Activated T-cell treated with anti-CD3 and anti-CD28 coated beads, Interleukin-2, amount 50 U/mL, for 1 hour (primary cell): ENCODE results near the gene NPPA.

ENCODE experiments used
- DNase-seq: peaks from one replicate; pipeline ENCODE4 v3.0.0-alpha.2; 2020

The NPPA gene

DNA sequence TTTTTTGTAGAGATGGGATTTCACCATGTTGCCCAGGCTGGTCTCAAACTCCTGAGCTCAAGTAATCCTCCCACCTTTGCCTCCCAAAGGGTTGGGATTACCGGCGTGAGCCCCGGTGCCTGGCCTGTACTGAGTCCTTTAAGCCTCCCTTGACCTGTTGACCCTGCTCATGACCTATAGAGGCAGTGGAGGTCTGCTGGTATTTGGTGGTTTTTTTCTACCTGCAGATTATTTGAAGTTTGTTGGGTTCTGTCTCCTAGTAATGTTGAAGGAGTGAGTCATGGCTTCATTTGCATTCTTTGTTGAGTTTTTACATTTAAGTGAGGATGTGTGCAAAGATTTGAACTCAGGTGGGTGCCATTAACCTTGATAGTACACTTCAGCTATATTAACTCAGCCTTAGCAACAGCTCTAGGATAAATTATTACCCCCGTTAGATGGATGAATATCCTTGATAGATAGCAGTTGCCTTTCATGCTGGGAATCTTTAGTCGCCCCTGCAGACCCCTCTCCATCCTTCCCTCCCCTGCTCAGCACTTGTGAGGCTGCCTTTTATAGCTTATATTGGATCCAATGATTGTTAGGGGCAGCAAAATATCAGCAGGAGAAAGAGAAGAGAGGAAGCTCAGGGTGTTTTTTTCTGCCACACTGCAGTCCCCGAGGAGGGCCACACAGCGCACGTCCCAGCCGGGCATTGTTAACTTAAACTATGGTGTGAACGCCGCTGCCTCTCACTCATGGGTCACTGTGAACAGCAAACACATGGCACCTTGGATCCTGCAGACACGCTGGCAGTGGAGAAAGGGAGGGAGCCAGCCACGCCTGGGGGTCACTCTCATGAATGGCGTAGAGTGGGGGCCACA lies 26.0 kb upstream of the NPPA start:
- no peak for DNase-seq

DNA sequence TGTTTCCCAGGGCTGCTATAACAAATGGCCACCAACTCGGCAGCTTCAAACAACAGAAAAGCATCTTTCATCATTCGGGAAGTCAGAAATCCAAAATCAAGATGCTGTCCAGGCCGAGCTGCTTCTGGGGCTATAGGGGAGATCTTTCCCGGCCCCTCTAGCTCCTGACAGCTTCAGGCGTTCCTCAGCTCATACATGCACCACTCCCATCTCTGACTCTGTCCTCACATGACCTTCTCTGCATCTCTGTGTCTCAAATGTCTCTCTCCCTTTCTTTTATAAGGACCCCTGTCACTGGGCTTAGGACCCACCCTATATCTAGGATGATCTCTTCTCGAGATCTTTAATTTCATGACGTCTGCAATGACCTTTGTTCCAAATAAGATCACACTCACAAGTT lies 25.0 kb upstream of the NPPA start:
- DNase-seq: no peak

DNA sequence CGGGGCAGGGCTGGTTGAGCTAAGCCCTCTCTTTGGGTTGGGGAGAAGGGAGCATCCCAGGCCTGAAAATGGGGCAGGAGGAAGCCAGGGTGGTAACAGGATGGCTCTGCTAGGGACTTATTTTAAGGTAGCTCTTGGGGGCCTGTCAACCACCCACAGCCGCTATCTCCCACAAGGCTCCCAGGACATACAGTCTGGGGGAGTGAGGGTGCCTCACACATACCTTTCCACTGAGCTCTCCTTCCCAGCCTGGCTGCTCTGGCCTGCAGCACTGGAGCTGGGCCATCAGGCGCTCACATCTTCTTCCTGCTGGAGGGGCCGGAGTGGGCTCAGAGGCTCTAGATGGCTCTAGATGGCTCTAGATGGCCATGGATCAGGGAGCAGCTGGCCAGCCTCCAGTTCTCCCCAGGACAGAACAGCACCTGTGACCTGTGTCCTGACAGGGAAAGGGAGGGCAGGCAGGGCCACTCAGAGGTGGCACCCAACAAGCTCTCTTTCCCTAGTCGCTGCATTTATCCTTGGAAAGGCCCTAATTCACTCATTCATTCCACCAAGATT lies 22.1 kb upstream of the NPPA start:
- DNase-seq: no peak

DNA sequence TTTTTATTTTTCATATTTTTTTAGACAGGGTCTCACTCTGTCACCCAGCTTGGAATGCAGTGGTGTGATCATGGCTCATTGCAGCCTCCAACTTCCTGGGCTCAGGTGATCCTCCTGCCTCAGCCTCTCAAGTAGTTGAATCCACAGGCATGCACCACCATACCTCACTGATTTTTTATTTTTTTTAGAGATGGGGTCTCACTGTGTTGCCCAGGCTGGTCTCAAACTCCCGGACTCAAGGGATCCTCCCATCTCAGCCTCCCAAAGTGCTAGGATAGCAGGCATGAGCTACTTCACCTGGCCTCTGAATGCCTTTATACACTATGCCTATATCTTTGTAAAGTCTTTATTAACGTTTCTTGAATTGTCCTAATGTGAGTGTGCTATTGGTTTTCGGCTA lies 21.5 kb upstream of the NPPA start:
- no peak for DNase-seq

DNA sequence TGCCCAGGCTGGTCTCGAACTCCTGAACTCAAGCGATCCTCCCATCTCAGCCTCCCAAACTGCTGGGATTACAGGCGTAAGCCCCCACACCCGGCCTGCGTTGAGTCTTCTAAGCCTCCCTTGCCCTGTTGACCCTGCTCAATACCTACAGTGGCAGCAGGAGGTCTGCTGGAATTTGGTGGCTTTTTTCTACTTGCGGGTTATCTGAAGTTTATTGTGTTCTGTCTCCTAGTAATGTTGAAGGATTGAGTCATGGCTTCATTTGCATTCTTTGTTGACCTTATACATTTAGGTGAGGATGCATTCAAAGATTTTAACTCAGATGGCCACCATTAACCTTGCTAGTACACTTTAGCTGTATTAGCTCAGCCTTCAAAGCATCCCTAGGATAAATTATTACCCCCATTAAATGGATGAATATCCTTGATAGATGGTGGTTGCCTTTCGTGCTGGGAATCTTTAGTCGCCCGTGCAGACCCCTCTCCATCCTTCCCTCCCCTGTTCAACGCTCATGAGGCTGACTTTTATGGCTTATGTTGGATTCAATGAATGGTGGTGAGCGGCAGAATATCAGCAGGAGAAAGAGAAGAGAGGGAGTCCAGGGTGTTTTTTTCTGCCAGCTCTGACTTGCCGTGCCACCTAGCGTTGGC lies 20.9 kb upstream of the NPPA start:
- DNase-seq: no peak

DNA sequence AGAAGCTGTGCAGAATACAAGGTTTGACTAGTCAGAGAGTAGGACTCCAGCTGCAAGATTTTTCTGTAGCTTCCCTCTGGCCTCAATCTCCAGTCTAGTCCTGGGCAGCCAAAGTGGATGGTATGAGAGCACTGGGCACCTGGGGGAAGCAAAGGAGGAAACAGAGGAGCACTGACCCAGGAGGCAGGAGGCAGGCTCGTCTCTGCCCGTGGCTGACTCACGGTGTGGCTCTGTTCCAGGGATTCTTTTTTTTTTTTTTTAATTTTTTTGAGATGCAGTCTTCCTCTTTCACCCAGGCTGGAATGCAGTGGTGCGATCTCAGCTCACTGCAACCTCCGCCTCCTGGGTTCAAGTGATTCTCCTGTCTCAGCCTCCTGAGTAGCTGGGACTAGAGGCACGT lies 15.3 kb upstream of the NPPA start:
- DNase-seq: no peak

DNA sequence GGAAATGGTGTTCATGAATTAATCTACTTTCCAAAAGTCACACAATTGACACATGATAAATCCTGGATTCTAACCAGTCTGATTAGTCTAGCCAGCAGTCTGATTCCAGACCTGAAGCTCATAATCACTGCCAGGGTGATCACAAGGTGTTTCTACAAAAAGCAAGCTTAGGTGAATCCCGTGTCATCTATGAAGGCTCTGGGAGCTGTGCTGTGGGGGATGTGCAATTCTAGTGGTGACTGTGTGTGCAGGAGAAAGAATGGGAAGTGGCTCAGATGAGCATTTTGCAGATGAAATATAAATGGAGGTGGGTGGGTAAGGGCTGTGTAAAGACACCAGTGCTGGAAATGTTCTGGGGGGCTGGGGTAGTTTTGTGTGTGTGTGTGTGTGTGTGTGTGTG lies 13.0 kb upstream of the NPPA start:
- no peak for DNase-seq

DNA sequence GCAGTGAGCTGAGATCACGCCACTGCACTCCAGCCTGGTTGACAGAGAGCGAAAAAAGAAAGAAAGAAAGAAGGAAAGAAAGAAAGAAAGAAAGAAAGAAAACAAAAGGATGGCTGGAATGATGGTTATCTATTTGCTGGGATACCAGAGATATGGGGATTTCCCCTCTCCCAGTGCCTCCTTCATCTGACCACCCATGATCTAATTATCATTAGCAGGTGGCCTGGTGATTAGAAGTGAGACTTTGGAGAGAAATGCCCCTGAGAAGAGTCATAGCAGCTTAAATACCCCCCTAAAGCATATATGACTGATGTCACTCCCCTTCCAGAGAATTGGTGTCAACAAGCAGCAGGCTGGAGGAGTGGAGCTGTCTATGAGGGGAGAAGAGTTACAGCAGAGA lies 12.5 kb upstream of the NPPA start:
- DNase-seq: no peak

DNA sequence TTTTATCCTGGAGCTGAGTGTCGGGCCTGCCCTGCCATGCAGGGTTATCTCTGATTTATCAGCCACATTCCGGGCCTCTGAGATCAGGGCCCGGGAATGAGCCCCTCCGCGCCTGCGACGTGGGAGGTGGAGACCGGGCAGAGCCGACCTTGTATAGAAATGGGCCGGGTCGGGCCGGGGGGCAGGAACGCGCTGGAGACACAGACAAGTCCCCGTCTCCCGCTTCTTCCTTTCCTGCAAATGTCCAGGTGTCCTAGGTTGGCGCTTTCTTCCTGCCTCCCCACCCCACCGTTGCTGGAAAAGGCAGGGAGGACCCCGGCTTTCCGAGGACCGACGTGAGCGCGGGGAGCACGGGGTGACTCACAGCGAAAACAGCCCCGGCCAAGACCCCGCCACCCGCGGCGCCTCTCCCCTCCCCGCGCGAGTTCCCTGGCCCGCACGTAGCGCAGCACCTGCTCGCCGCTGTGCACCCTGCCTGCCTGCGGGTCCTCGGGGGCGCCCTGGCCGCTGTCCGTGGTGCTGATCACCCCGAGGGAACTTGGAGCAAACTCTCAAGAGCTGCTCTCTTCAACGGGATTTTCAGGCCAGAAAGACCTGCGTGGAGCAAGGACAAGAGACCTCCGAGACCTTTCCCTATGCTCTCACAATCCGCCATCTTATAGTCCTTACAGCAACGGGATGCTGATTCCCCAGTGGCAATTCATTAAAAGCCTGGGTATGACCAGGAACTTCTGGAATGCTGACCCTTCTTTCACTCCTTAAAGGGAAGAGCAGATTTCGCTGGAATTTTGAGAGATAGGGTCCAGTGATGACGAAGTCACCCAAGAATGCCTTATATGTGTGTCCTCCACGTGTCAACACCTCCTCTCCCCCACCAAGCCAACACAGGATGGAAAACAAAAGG lies 11.6 kb upstream of the NPPA start:
- peak; percentile 75 for DNase-seq

DNA sequence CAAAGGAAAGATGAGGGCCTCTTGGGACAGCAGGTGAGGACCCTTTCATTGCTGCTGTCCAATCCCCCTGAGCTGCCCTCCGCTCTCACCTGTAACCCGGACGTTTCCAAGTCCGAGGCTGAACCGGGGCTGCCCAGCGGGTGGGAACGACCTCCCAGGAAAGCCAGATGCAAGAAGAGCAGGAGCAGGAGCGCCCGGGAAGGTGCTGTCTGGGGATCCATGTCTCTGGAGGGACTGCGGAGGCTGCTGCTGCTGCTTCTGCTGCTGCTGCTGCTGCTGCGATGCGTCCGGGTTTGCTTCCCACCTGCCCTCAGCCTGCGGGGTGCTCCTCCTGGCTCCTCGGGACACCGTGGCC lies 11.0 kb upstream of the NPPA start, which contains the start of gene NPPB:
Gene NPPB (minus strand): TSS at position 333 of the 355 bp plus-strand sequence. CDS start 112 bp downstream, at position 221.
- DNase-seq: no peak

DNA sequence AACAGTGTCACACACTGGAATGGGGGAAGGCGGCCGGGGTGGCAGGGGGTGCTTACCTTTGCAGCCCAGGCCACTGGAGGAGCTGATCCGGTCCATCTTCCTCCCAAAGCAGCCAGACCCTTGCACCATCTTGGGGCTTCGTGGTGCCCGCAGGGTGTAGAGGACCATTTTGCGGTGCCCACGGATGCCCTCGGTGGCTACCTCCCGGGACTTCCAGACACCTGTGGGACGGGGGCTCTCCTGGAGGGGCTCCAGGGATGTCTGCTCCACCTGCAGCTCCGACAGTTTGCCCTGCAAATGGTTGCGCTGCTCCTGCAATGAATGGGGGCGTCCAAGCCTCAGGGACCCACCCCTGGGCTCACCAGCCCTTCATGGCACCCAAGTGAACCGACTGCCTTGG lies 10.6 kb upstream of the NPPA start:
- no peak for DNase-seq

DNA sequence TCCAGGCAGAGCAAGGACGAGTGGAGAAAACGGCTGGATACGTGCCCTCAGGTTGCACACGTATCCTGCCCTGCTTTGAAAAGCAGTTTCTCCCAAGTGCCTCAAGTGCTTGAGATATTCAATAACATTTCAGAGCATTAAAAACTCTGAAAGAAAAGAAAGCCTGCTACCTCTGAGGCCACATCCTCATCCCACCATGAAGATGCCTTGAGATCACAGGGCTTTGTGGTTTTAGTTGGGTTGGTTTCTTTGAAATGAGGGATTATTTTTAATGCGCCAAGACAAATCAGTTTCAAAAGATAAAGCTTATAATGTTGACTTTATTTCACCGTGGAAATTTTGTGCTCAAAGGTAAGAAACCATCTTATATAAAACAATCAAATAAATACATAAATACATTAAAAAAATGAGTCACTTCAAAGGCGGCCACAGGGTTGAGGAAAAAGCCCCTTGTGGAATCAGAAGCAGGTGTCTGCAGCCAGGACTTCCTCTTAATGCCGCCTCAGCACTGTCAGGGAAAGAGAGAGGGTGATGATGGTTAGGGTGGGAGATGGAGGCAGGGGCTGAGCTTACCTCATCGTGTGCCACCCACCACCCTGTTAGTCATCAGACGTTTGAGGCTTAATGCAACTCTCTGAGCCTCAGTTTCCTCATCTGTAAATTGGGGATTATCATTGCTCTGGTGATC lies 9.7 kb upstream of the NPPA start:
- no peak for DNase-seq

DNA sequence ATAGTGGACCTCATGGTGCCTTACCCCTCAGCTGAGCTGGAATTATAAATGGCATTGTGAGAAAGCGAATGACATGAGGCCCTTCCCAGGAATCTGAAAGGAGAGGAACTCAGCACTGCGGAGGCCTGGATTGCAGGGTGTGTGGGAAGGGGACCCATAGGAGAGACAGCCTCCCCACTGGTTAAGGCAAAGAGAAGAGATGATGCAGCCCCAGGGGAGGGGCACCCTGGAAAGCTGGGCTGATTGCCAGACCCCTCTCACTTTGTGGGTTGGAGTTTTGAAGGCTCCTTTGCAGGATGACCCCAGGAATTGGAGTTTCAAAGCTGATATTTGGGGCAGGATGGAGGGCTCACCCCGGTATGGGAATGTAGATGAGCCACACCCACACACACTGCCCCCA lies 9.1 kb upstream of the NPPA start:
- DNase-seq: no peak

DNA sequence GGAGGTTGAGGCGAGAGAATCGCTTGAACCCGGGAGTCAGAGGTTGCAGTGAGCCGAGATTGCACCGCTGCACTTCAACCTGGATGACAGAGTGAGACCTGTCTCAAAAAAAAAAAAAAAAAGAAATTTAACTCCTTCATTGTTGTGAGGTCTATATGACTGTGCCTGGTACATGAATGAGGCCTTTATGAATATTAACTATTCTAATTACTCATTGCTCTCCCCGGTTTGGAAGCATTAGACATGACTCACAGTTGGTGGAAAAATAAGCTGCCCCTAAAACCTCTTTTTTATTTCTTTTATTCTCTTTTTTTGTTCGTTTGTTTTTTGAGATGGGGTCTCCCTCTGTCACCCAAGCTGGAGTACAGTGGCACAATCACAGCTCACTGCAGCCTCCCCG lies 7.8 kb upstream of the NPPA start:
- no peak for DNase-seq

DNA sequence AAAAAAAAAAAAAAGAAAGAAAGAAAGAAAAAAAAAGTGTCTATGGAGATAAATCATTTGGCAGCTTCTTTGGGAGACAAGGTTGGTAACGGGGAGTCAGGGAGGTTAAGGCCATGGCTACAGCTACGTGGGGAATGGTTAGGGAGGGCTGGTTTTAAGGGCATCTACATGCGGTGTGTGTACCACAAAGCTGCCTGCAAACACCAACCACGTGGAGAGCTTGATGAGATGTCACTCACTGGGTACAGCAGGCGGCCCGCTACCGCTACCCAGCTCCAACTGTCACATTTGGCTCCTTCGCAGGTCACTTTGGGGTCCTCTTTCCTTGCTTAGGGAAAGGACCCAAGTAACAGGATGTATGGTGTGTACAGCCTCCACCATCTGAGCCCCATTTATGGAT lies 6.9 kb upstream of the NPPA start:
- no peak for DNase-seq

DNA sequence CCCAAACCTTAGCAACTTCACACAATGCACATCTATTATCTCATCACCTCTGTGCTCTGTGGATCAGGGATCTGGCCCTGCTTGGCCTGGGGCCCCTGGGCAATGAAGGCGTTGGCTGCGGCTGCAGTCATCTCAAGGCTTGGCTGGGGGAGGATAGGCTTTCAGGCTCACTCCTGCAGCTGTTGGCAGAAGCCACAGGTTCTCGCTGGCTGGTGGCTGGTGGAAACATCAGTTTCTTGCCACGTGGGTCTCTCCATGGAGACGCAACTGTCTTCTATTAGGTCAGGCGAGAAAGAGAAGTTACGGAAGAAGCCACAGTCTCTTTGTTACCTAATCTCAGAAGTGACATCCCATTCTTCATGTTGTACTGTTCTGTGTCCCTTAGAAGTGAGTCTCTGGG lies 3.6 kb upstream of the NPPA start:
- DNase-seq: no peak

DNA sequence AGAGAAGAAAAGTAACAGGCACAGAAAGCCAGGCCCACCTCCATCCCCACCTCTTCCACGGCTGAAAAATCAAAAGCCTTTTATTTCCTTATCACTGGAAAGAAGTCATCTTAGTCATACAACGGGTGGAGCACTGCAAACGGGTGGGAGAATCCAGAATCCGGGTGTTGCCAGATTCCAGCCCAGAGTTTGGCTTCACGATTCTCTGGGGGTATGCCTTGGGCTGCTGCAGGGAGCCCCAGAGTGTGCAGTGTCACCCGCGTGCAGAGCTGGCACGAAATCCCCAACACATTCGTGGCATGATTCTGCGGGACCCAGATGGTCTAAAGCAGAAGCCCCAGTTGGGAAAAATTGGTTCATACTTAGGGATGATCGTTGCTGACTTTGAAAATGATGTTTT lies 2.6 kb upstream of the NPPA start:
- DNase-seq: no peak

DNA sequence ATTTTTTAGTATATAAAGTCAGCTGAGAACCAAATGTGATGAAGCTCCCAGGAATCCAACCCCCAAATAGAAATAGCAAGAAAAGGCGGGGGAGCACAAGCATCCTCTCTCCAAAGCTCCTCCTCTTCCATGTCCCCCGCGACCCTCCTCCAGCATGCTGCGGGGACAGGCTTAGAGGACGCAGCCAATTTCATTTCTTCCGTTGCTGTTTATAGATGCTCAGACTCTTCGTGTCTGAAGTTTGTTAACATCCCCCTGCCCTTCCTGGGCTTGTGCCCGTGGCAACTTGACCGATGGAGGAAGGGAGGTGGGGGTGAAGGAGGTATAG lies 754 bp upstream of the NPPA start:
- DNase-seq: no peak

DNA sequence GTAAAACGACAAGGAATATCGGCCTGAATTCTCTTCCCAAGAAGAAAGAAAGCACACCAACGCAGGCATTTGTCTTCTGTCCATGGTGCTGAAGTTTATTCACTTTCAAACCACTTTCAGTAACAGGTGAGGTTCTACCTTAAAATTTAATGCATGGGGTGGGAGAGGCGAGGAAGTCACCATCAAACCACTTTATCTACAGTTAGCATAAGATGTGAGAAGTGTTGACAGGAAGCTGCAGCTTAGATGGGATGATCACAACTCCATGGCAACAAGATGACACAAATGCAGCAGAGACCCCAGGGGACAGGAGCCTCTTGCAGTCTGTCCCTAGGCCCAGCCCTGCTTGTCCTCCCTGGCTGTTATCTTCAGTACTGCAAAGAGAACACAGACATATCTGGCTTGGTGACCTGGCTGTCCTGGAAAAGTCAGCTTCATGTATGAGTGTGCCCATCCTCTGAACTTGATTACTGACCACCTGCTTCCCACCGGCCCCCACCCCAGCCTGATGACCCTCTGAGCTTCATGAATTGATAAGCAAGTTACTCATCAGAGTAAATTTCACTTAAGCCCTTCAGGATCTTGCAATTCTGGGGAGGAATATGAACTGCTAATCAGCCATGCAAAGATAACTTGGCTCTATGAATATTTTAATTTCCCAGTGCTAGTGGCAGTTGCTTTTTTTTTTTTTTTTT lies 1.8 kb downstream of the NPPA start:
- DNase-seq: no peak

DNA sequence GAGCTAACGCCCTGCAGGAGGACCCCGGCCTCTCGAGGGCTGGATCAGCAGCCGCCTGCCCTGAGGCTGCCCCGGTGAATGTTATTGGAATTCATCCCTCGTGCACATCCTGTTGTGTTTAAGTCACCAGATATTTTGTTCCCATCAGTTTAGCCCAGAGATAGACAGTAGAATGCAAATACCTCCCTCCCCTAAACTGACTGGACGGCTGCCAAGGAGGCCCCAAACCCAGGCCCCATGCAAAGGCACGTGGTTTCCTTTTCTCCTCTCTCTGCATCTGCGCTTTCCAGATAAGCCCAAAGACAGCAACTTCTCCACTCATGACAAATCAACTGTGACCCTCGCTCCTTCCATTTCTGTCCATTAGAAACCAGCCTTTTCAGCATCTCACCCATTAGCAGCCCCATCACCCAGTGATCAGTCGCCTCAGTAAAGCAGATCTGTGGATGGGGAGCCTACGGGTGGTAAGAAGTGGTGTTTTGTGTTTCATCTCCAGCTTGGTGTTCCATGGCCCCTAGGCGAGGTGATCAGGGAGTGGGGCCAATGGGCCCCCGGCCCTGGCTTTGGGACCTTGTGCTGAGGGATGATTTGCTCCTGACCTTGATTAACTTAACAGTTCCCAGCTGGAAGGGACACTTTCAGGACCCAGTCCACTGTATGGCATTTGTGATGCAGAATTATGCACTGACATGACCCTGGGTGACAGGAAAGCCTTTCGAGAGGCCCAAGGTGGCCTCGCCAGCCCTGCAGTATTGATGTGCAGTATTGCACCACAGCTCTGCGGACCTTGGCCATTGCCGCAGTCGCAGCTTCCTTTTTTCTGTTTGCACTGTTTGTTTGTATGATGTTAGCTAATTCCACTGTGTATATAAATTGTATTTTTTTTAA lies 5.2 kb downstream of the NPPA start:
- no peak for DNase-seq
